ENCODE data around the gene SEMA3F. TPM values are rescaled to one million over a fixed set of nuclear protein-coding genes. Genes with fewer than 3 reads are reported as not detected.

SEMA3F gene
- total RNA-seq, 5 donors from 2014 or later (not counting 1 experiment from before 2014, with no cell fraction given) = 0.32 to 0.46 (median 0.36) TPM; not detected in 1

GRCh38 chr3:50124052-50124799, 30.9 kb upstream of the SEMA3F start:
- H3K4me3 Mint-ChIP-seq = no peak overlapping the region
- peaks cover 0 to 3% of the 10 kb centered on the region in 2 experiments for H3K27me3 ChIP-seq (replicated peaks in 1 of 2; ENCODE audit: control insufficient read depth in 2 of 2, extremely low read depth in 1 of 2, insufficient read depth in 2 of 2, low read length in 1 of 2)
- H3K4me1 Mint-ChIP-seq = peaks cover 0 to 4% (median 0%) of the 10 kb centered on the region in 3 donors
- DNase-seq = no peak
- no peak overlapping the region for H3K27ac Mint-ChIP-seq
- H3K27me3 Mint-ChIP-seq = no peaks in the 10 kb centered on the region
- no peaks in the 10 kb centered on the region for H3K9me3 Mint-ChIP-seq
- H3K27ac ChIP-seq (ENCODE audit: low read length) = no peak overlapping the region
- 83% methylated on average over 1 of the region's 15 CpGs for WGBS (ENCODE audit: insufficient coverage)
- H3K4me3 ChIP-seq (ENCODE audit: control insufficient read depth in 1 of 2, extremely low read depth in 1 of 2, low read length in 1 of 2) = no peak overlapping the region
- ChIA-PET CTCF (no interaction called here), POLR2A (no interaction called here)
- no peaks in the 10 kb centered on the region for H3K9me3 ChIP-seq
- peaks cover 10 to 22% of the 10 kb centered on the region in 2 donors for H3K36me3 ChIP-seq (ENCODE audit: control insufficient read depth in 2 of 2, extremely low read depth in 1 of 2, insufficient read depth in 1 of 2, low read length in 1 of 2)
- no peak for ATAC-seq (replicated peaks in 1 of 4)
- H3K4me1 ChIP-seq (ENCODE audit: control insufficient read depth in 1 of 2, extremely low read depth in 1 of 2, insufficient read depth in 2 of 2, low read length in 2 of 2) = peaks cover 0 to 11% of the 10 kb centered on the region in 2 experiments
- no peaks in the 10 kb centered on the region for H3K36me3 Mint-ChIP-seq

GRCh38 chr3:50124800-50125178, 30.3 kb upstream of the SEMA3F start:
- Mint-ChIP-seq H3K27me3 (no peaks in the 10 kb centered on the region), H3K36me3 (no peaks in the 10 kb centered on the region), H3K27ac (no peak overlapping the region), H3K4me1 (peaks cover 0 to 4% (median 0%) of the 10 kb centered on the region in 3 donors), H3K4me3 (no peak overlapping the region), H3K9me3 (no peaks in the 10 kb centered on the region)
- ChIA-PET POLR2A (no interaction called here), CTCF (interaction anchor here in 1 of 2 donors (0.6 kb wide), 1 partner anchor 16 kb away, joined by 6 read pairs; no protein-coding TSS in a partner anchor)
- H3K9me3 ChIP-seq = no peaks in the 10 kb centered on the region
- H3K27me3 ChIP-seq (replicated peaks in 1 of 2; ENCODE audit: control insufficient read depth in 2 of 2, extremely low read depth in 1 of 2, insufficient read depth in 2 of 2, low read length in 1 of 2) = peaks cover 0 to 3% of the 10 kb centered on the region in 2 experiments
- no peak overlapping the region for H3K4me3 ChIP-seq (ENCODE audit: control insufficient read depth in 1 of 2, extremely low read depth in 1 of 2, low read length in 1 of 2)
- H3K36me3 ChIP-seq (ENCODE audit: control insufficient read depth in 2 of 2, extremely low read depth in 1 of 2, insufficient read depth in 1 of 2, low read length in 1 of 2) = peaks cover 10 to 18% of the 10 kb centered on the region in 2 donors
- peaks cover 0 to 11% of the 10 kb centered on the region in 2 experiments for H3K4me1 ChIP-seq (ENCODE audit: control insufficient read depth in 1 of 2, extremely low read depth in 1 of 2, insufficient read depth in 2 of 2, low read length in 2 of 2)
- WGBS (ENCODE audit: insufficient coverage) = 90% methylated on average over 8 of the region's 12 CpGs
- no peak overlapping the region for H3K27ac ChIP-seq (ENCODE audit: low read length)
- no peak for DNase-seq
- ATAC-seq (replicated peaks in 1 of 4) = no peak

GRCh38 chr3:50125541-50126286, 29.4 kb upstream of the SEMA3F start:
- no peak overlapping the region for H3K27ac Mint-ChIP-seq
- no peaks in the 10 kb centered on the region for H3K9me3 Mint-ChIP-seq
- Histone ChIP-seq H3K9me3 (no peaks in the 10 kb centered on the region), H3K4me3 (ENCODE audit: control insufficient read depth in 1 of 2, extremely low read depth in 1 of 2, low read length in 1 of 2) (no peak overlapping the region), H3K4me1 (ENCODE audit: control insufficient read depth in 1 of 2, extremely low read depth in 1 of 2, insufficient read depth in 2 of 2, low read length in 2 of 2) (peaks cover 0 to 11% of the 10 kb centered on the region in 2 experiments), H3K27ac (ENCODE audit: low read length) (no peak overlapping the region), H3K36me3 (ENCODE audit: control insufficient read depth in 2 of 2, extremely low read depth in 1 of 2, insufficient read depth in 1 of 2, low read length in 1 of 2) (peaks cover 2 to 9% of the 10 kb centered on the region in 2 donors), H3K27me3 (replicated peaks in 1 of 2; ENCODE audit: control insufficient read depth in 2 of 2, extremely low read depth in 1 of 2, insufficient read depth in 2 of 2, low read length in 1 of 2) (peaks cover 0 to 3% of the 10 kb centered on the region in 2 experiments)
- H3K27me3 Mint-ChIP-seq = no peaks in the 10 kb centered on the region
- no peak overlapping the region for H3K4me3 Mint-ChIP-seq
- ATAC-seq (replicated peaks in 1 of 4) = no peak
- H3K36me3 Mint-ChIP-seq = no peaks in the 10 kb centered on the region
- no peak for DNase-seq
- ChIA-PET POLR2A (no interaction called here), CTCF (interaction anchor here (0.6 to 1.1 kb wide), 2 partner anchors 12 to 17 kb away, joined by 6 to 7 read pairs; no protein-coding TSS in a partner anchor)
- peaks cover 0 to 4% (median 0%) of the 10 kb centered on the region in 3 donors for H3K4me1 Mint-ChIP-seq
- 93% methylated on average over 3 of the region's 9 CpGs for WGBS (ENCODE audit: insufficient coverage)

GRCh38 chr3:50126287-50127211, 28.6 kb upstream of the SEMA3F start:
- CTCF ChIA-PET = interaction anchor here in 1 of 2 donors (1.1 kb wide), 1 partner anchor 12 kb away, joined by 7 read pairs; no protein-coding TSS in a partner anchor

GRCh38 chr3:50127251-50127691, 27.9 kb upstream of the SEMA3F start:
- Mint-ChIP-seq H3K4me1 (no peaks in the 10 kb centered on the region), H3K9me3 (no peaks in the 10 kb centered on the region), H3K4me3 (no peak overlapping the region), H3K27ac (no peak overlapping the region), H3K27me3 (no peaks in the 10 kb centered on the region), H3K36me3 (no peaks in the 10 kb centered on the region)
- CTCF ChIA-PET = no interaction called here
- peaks cover 0 to 2% of the 10 kb centered on the region in 2 donors for H3K36me3 ChIP-seq (ENCODE audit: control insufficient read depth in 2 of 2, extremely low read depth in 1 of 2, insufficient read depth in 1 of 2, low read length in 1 of 2)
- H3K4me3 ChIP-seq (ENCODE audit: control insufficient read depth in 1 of 2, extremely low read depth in 1 of 2, low read length in 1 of 2) = no peak overlapping the region
- H3K27me3 ChIP-seq (replicated peaks in 1 of 2; ENCODE audit: control insufficient read depth in 2 of 2, extremely low read depth in 1 of 2, insufficient read depth in 2 of 2, low read length in 1 of 2) = peaks cover 0 to 3% of the 10 kb centered on the region in 2 experiments
- no peaks in the 10 kb centered on the region for H3K9me3 ChIP-seq
- H3K4me1 ChIP-seq (ENCODE audit: control insufficient read depth in 1 of 2, extremely low read depth in 1 of 2, insufficient read depth in 2 of 2, low read length in 2 of 2) = peaks cover 0 to 3% of the 10 kb centered on the region in 2 experiments
- no peak overlapping the region for H3K27ac ChIP-seq (ENCODE audit: low read length)
- WGBS (ENCODE audit: insufficient coverage) = 85% methylated on average over 5 of the region's 8 CpGs
- ATAC-seq (replicated peaks in 1 of 4) (no peak), DNase-seq (no peak)
- POLR2A ChIA-PET = no interaction called here

More at GRCh38 chr3:50126287-50127211, 28.6 kb upstream of the SEMA3F start:
- Mint-ChIP-seq H3K4me3 (no peak overlapping the region), H3K36me3 (no peaks in the 10 kb centered on the region), H3K27me3 (no peaks in the 10 kb centered on the region), H3K9me3 (no peaks in the 10 kb centered on the region), H3K27ac (no peak overlapping the region), H3K4me1 (no peaks in the 10 kb centered on the region)
- H3K4me3 ChIP-seq (ENCODE audit: control insufficient read depth in 1 of 2, extremely low read depth in 1 of 2, low read length in 1 of 2) = no peak overlapping the region
- no peak overlapping the region for H3K27ac ChIP-seq (ENCODE audit: low read length)
- peaks cover 0 to 3% of the 10 kb centered on the region in 2 experiments for H3K27me3 ChIP-seq (replicated peaks in 1 of 2; ENCODE audit: control insufficient read depth in 2 of 2, extremely low read depth in 1 of 2, insufficient read depth in 2 of 2, low read length in 1 of 2)
- POLR2A ChIA-PET = no interaction called here
- WGBS (ENCODE audit: insufficient coverage) = 98% methylated on average over 5 of the region's 16 CpGs
- H3K36me3 ChIP-seq (ENCODE audit: control insufficient read depth in 2 of 2, extremely low read depth in 1 of 2, insufficient read depth in 1 of 2, low read length in 1 of 2) = peaks cover 0 to 8% of the 10 kb centered on the region in 2 donors
- peaks cover 0 to 8% of the 10 kb centered on the region in 2 experiments for H3K4me1 ChIP-seq (ENCODE audit: control insufficient read depth in 1 of 2, extremely low read depth in 1 of 2, insufficient read depth in 2 of 2, low read length in 2 of 2)
- H3K9me3 ChIP-seq = no peaks in the 10 kb centered on the region
- DNase-seq (no peak), ATAC-seq (replicated peaks in 1 of 4) (no peak)

- CTCF ChIA-PET = no interaction called here
Observed at GRCh38 chr3:50128001-50128400, 27.1 kb upstream of the SEMA3F start.

More at GRCh38 chr3:50128001-50128400, 27.1 kb upstream of the SEMA3F start:
- Mint-ChIP-seq H3K4me1 (no peaks in the 10 kb centered on the region), H3K27me3 (no peaks in the 10 kb centered on the region), H3K27ac (no peak overlapping the region), H3K9me3 (no peaks in the 10 kb centered on the region), H3K36me3 (no peaks in the 10 kb centered on the region), H3K4me3 (no peak overlapping the region)
- Histone ChIP-seq H3K36me3 (ENCODE audit: control insufficient read depth in 2 of 2, extremely low read depth in 1 of 2, insufficient read depth in 1 of 2, low read length in 1 of 2) (no peaks in the 10 kb centered on the region), H3K27ac (ENCODE audit: low read length) (no peak overlapping the region), H3K9me3 (no peaks in the 10 kb centered on the region), H3K4me3 (ENCODE audit: control insufficient read depth in 1 of 2, extremely low read depth in 1 of 2, low read length in 1 of 2) (no peak overlapping the region), H3K27me3 (replicated peaks in 1 of 2; ENCODE audit: control insufficient read depth in 2 of 2, extremely low read depth in 1 of 2, insufficient read depth in 2 of 2, low read length in 1 of 2) (peaks cover 0 to 4% of the 10 kb centered on the region in 2 experiments), H3K4me1 (ENCODE audit: control insufficient read depth in 1 of 2, extremely low read depth in 1 of 2, insufficient read depth in 2 of 2, low read length in 2 of 2) (peaks cover 0 to 3% of the 10 kb centered on the region in 2 experiments)
- WGBS (ENCODE audit: insufficient coverage) = 66% methylated on average over 3 of the region's 4 CpGs
- POLR2A ChIA-PET = no interaction called here
- ATAC-seq (replicated peaks in 1 of 4) = no peak
- no peak for DNase-seq
